Neural progenitor cell (in vitro differentiated cells): ENCODE measurements around the gene PPFIA1.

Experiments used
- CTCF ChIP-seq: fragments of 200-600 bp; sonication (generic); IDR thresholded peaks from 2 replicates; pipeline ENCODE4 v1.5.1; 2017; ENCODE audit warnings: antibody characterized with exemption, mild to moderate bottlenecking
- EZH2 ChIP-seq: fragments of 200-600 bp; sonication (generic); IDR thresholded peaks from 2 replicates; pipeline ENCODE4 v1.6.1; 2017; ENCODE audit warnings: antibody characterized with exemption, mild to moderate bottlenecking, moderate library complexity

GRCh38 chr11:70297341-70297740 lies 26.9 kb downstream of the PPFIA1 start:
- no peak for TF ChIP-seq EZH2
- no peak for TF ChIP-seq CTCF
